ENCODE measurements around the gene TBC1D22A. TPM values are rescaled to one million over a fixed set of nuclear protein-coding genes. Genes with fewer than 3 reads are reported as not detected.

TBC1D22A gene
- total RNA-seq, 1 experiment from 2014 or later, result 20.9 TPM

DNA sequence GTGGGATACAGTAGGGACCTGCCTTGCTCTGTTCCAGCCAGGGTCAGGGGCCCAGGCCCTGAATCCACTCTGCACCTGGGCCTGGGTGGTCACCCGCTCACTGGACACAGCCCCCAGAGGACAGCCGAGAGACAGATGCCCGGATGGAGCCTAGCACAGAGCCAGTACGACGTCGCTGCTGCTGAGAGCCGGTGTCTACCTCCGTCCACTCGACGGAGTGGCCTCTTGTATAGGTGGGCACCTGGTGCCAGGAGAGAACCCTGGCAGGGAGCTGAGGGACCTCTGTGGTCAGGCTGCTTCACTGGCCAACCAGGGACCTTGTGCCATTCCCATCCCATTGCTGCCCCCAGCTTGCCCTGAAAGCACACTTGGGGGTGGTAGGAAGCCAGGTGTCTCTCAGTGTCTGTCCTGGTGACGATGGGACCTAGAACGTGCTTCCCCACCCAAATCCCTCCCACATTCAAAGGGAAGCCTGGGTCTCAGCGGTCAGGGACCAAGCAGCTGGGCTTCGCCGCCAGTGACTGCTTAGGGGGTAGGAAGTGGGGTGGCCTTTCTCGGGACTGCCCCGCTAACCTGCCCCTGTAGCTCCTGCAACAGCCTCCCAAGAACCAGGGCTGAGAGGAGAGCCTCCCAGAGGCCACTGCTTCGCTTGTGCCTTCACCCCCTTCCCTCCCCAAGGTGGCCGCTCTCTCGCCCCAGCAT, 14.1 kb upstream of the TBC1D22A start:
- Histone ChIP-seq H3K36me3 (ENCODE audit: control insufficient read depth in 1 of 2, insufficient read depth in 2 of 2, low read length in 2 of 2) (no peaks in the 10 kb centered on the region), H3K27ac (ENCODE audit: low read depth, low read length) (no peak overlapping the region), H3K9me2 (ENCODE audit: insufficient read depth) (no peaks in the 10 kb centered on the region), H3K79me2 (ENCODE audit: insufficient read depth, low read length) (no peaks in the 10 kb centered on the region), H3K4me3 (replicated peaks in 1 of 2; ENCODE audit: low read depth in 1 of 2, low read length in 2 of 2) (no peak overlapping the region), H3K27me3 (ENCODE audit: insufficient read depth, low read length) (no peaks in the 10 kb centered on the region), H3K9me3 (ENCODE audit: control insufficient read depth in 1 of 2, insufficient read depth in 1 of 2, low read depth in 1 of 2, low read length in 2 of 2) (no peaks in the 10 kb centered on the region), H4K20me1 (ENCODE audit: insufficient read depth) (no peaks in the 10 kb centered on the region), H3K4me2 (ENCODE audit: low read length) (no peak overlapping the region), H3K4me1 (ENCODE audit: control insufficient read depth in 1 of 2, insufficient read depth in 2 of 2, low read length in 2 of 2) (peaks cover under 1 to 26% of the 10 kb centered on the region in 2 experiments), H2AFZ (ENCODE audit: low read depth, low read length, poor library complexity, severe bottlenecking) (no peak overlapping the region), H3K9ac (ENCODE audit: low read length) (no peak overlapping the region)
- intact Hi-C loops (cut with micrococcal nuclease), result no loop called here
- RAD21 ChIA-PET (ENCODE audit: low non-redundant PET in 1 of 2, low total read pairs in 2 of 2, uncharacterized antibody in 2 of 2, unreplicated experiment in 2 of 2), result no interaction called here
- no TSS peak for BruUV-seq (replicated peaks)
- CTCF ChIA-PET, result no interaction called here
- TF ChIP-seq, protein P1, sequence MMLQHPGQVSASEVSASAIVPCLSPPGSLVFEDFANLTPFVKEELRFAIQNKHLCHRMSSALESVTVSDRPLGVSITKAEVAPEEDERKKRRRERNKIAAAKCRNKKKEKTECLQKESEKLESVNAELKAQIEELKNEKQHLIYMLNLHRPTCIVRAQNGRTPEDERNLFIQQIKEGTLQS (IDR thresholded peaks at IDR 0.05), result no peak
- no peak for TF ChIP-seq SRF (IDR thresholded peaks at IDR 0.05; ENCODE audit: low read depth)
- no peak for TF ChIP-seq RAD21 (IDR thresholded peaks at IDR 0.05; ENCODE audit: low read depth)
- TF ChIP-seq CTCF (IDR thresholded peaks at IDR 0.05 in 2 of 3, conservative IDR thresholded peaks at IDR 0.05 in 1 of 3; ENCODE audit: borderline replicate concordance in 1 of 3, insufficient read depth in 1 of 3, low read depth in 2 of 3, low read length in 2 of 3), result no peak
- TF ChIP-seq REST (IDR thresholded peaks at IDR 0.05; ENCODE audit: low read depth), result no peak
- no peak for TF ChIP-seq CEBPB (IDR thresholded peaks at IDR 0.05; ENCODE audit: low read depth)
- TF ChIP-seq ZNF274 (IDR thresholded peaks at IDR 0.05; ENCODE audit: low read depth, low read length), result no peak
- no peak for TF ChIP-seq CBX3 (IDR thresholded peaks at IDR 0.05; ENCODE audit: low read depth)
- TF ChIP-seq EZH2 (IDR thresholded peaks at IDR 0.05), result no peak
- TF ChIP-seq ZFX (IDR thresholded peaks at IDR 0.05), result no peak
- TF ChIP-seq TCF7L2 (IDR thresholded peaks at IDR 0.05; ENCODE audit: borderline replicate concordance, extremely low read depth, insufficient read depth, insufficient read length), result no peak
- no peak for TF ChIP-seq JUND (IDR thresholded peaks at IDR 0.05)
- no peak for TF ChIP-seq ZBTB33 (IDR thresholded peaks at IDR 0.05; ENCODE audit: extremely low read depth, insufficient replicate concordance, low read length)
- TF ChIP-seq POLR2AphosphoS5 (IDR thresholded peaks at IDR 0.05; ENCODE audit: low read depth, low read length), result no peak
- TF ChIP-seq MAX (IDR thresholded peaks at IDR 0.05), result no peak
- no peak for TF ChIP-seq FOSL1 (IDR thresholded peaks at IDR 0.05; ENCODE audit: low read depth)
- no peak for ATAC-seq
- POLR2A ChIA-PET, result no interaction called here
- no peak for DNase-seq (ENCODE audit: low read depth, low spot score)
